NCI-H774 (cell line): ENCODE data around the gene SAMD4B.

ENCODE experiments used
- DNase-seq: peaks from one replicate; lab custom pipeline; 2025; lab: John Stamatoyannopoulos, UW

Gene SAMD4B

GRCh38 chr19:39390751-39391437, 48.7 kb downstream of the SAMD4B start, which contains the start of the genes MED29 and PAF1:
MED29 (plus strand) TSS chr19:39391378; CDS start chr19:39391423, 45 bp downstream.
PAF1 (minus strand) TSS chr19:39391106; CDS start chr19:39390864, 242 bp downstream.
- DNase-seq: peak; percentile 99

- DNase-seq: peak; percentile 58
These were observed 55.4 kb downstream of the SAMD4B start for GRCh38 chr19:39397360-39398296.

- DNase-seq: no peak
These were observed 56.2 kb downstream of the SAMD4B start for GRCh38 chr19:39398297-39398864.

GRCh38 chr19:39399668-39400050, 57.4 kb downstream of the SAMD4B start:
- no peak for DNase-seq

- DNase-seq: no peak
These were observed 57.8 kb downstream of the SAMD4B start for GRCh38 chr19:39400061-39400460.

- no peak for DNase-seq
These were observed 58.9 kb downstream of the SAMD4B start for GRCh38 chr19:39401070-39401548.

- DNase-seq: no peak
These were observed 59.5 kb downstream of the SAMD4B start for GRCh38 chr19:39401549-39402345.

- peak; percentile 59 for DNase-seq
These were observed 60.4 kb downstream of the SAMD4B start for GRCh38 chr19:39402346-39403300.

- no peak for DNase-seq
These were observed 61.4 kb downstream of the SAMD4B start for GRCh38 chr19:39403331-39404312.

GRCh38 chr19:39405261-39405957, 63.2 kb downstream of the SAMD4B start:
- DNase-seq: no peak

GRCh38 chr19:39405958-39406655, 63.9 kb downstream of the SAMD4B start:
- no peak for DNase-seq

- peak; percentile 50 for DNase-seq
These were observed 64.6 kb downstream of the SAMD4B start, which contains the start of gene ZFP36 for GRCh38 chr19:39406656-39407409. ZFP36 (plus strand) TSS chr19:39406847; CDS start chr19:39406905, 58 bp downstream.

- DNase-seq: no peak
These were observed 65.1 kb downstream of the SAMD4B start for GRCh38 chr19:39407410-39407659.

- no peak for DNase-seq
These were observed 65.6 kb downstream of the SAMD4B start for GRCh38 chr19:39407660-39408391.

- no peak for DNase-seq
These were observed 66.4 kb downstream of the SAMD4B start for GRCh38 chr19:39408392-39409207.
